Caco-2 (cell line): Measurements from ENCODE around the gene USP40. TPM values are rescaled to one million over a fixed set of nuclear protein-coding genes. Genes with fewer than 3 reads are reported as not detected.

Experiments
- BruUV-seq: library from RNA; stranded (reverse); fragments of 400-500 nt; replicated peaks from 2 replicates; lab custom pipeline; 2021; lab: Mats Ljungman, UMichigan
- CTCF ChIA-PET: fragments of 300-600 bp; sonication (Branson Sonifier 250); formaldehyde crosslinking; loops from one replicate; lab custom pipeline; 2022; ENCODE audit warnings: antibody characterized with exemption; lab: Charles Lee
- POLR2A ChIA-PET: fragments of 300-600 bp; sonication (Branson Sonifier 250); formaldehyde crosslinking; loops from one replicate; lab custom pipeline; 2022; ENCODE audit warnings: antibody characterized with exemption; lab: Charles Lee
- DNase-seq, 2 experiments: peaks; one replicate each; pipeline versions ENCODE4 v3.0.0 to v3.0.0-alpha.2; 2020 to 2022
- H3K27me3 ChIP-seq: replicated peaks from 2 replicates; pipeline ENCODE4 v1.6.0; 2011; ENCODE audit warnings: low read length; ENCODE audit not compliant: control insufficient read depth, insufficient read depth
- H3K36me3 ChIP-seq: 2 replicates; pipeline ENCODE4 v1.5.1; 2011; ENCODE audit warnings: low read length; ENCODE audit not compliant: control insufficient read depth, insufficient read depth
- H3K4me1 ChIP-seq: fragments of 250-450 bp; sonication (Bioruptor Pico); 2 replicates; pipeline ENCODE4 v1.5.1; 2020; ENCODE audit warnings: mild to moderate bottlenecking
- H3K4me3 ChIP-seq: 2 replicates; pipeline ENCODE4 v1.5.1; 2011; ENCODE audit warnings: low read depth, mild to moderate bottlenecking, control low read depth, low read length
- H3K9me3 ChIP-seq: fragments of 250-450 bp; sonication (Bioruptor Pico); 2 replicates; pipeline ENCODE4 v1.5.1; 2020; ENCODE audit warnings: mild to moderate bottlenecking, moderate library complexity
- H3K27ac Mint-ChIP-seq: one replicate; pipeline ENCODE4 v1.8.0; 2022; ENCODE audit warnings: mixed read lengths; ENCODE audit not compliant: unreplicated experiment
- H3K27me3 Mint-ChIP-seq: one replicate; pipeline ENCODE4 v1.8.0; 2022; ENCODE audit warnings: mixed read lengths; ENCODE audit not compliant: insufficient read depth, unreplicated experiment
- H3K36me3 Mint-ChIP-seq: one replicate; pipeline ENCODE4 v1.8.0; 2022; ENCODE audit warnings: mild to moderate bottlenecking, mixed read lengths; ENCODE audit not compliant: insufficient read depth, unreplicated experiment
- H3K4me1 Mint-ChIP-seq: one replicate; pipeline ENCODE4 v1.8.0; 2022; ENCODE audit warnings: low read depth, mixed read lengths; ENCODE audit not compliant: unreplicated experiment
- H3K4me3 Mint-ChIP-seq: one replicate; pipeline ENCODE4 v1.8.0; 2022; ENCODE audit warnings: mild to moderate bottlenecking, moderate library complexity, mixed read lengths; ENCODE audit not compliant: unreplicated experiment
- H3K9me3 Mint-ChIP-seq: one replicate; pipeline ENCODE4 v1.8.0; 2022; ENCODE audit warnings: mixed read lengths; ENCODE audit not compliant: unreplicated experiment
- intact Hi-C: fragments of 100-400 bp; cut with micrococcal nuclease; formaldehyde crosslinking; loops from one replicate; pipeline ENCODE4 v1.10.0; 2022; ENCODE audit not compliant: unreplicated experiment
- total RNA-seq: library from RNA; stranded (reverse); gene quantifications from 2 replicates; pipeline ENCODE4 v1.2.3, GENCODE V29; 2022
- TF ChIP-seq, protein P1 (sequence below), 2 experiments: fragments of 200-600 bp in 1 of 2; IDR thresholded peaks; 1 replicate in 1 of 2; 2 replicates in 1 of 2; pipeline versions ENCODE4 v1.5.1 to v1.8.0; 2011 to 2022; ENCODE audit warnings: antibody characterized with exemption in 1 of 2, control low read depth in 1 of 2, inconsistent platforms in 1 of 2, low read depth in 1 of 2, low read length in 1 of 2, mild to moderate bottlenecking in 1 of 2, moderate library complexity in 1 of 2; ENCODE audit not compliant: insufficient read depth in 1 of 2, severe bottlenecking in 1 of 2, unreplicated experiment in 1 of 2

USP40 gene
- total RNA-seq, 1 experiment from 2014 or later = 27.8 TPM

DNA sequence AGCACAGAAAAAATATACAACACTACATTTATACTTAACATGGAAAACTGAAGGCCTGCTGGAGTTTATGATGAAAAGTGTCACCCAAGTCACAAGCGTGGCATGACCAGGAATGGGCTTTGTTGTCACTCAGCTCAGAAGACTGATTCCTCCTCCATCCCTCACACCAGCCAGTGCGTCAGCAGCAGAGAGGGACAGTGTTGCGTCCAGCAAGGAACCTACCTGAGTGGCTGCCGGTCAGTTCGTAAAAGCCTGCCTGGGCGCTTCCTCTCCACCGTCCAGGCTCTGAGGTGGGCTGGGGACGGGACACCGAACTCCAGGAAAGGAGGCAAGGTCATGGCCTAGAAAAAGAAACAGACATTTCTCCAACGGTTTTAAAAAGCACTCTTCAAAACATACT is 77.4 kb downstream of the USP40 start:
- no TSS peak for BruUV-seq
- peaks cover 34% of the 10 kb centered on the region for H3K36me3 Mint-ChIP-seq
- no peak overlapping the region for H3K4me3 ChIP-seq
- H3K4me1 ChIP-seq = peaks cover 38% of the 10 kb centered on the region
- H3K9me3 ChIP-seq = no peaks in the 10 kb centered on the region
- no peak overlapping the region for H3K27ac Mint-ChIP-seq
- TF ChIP-seq, protein P1, sequence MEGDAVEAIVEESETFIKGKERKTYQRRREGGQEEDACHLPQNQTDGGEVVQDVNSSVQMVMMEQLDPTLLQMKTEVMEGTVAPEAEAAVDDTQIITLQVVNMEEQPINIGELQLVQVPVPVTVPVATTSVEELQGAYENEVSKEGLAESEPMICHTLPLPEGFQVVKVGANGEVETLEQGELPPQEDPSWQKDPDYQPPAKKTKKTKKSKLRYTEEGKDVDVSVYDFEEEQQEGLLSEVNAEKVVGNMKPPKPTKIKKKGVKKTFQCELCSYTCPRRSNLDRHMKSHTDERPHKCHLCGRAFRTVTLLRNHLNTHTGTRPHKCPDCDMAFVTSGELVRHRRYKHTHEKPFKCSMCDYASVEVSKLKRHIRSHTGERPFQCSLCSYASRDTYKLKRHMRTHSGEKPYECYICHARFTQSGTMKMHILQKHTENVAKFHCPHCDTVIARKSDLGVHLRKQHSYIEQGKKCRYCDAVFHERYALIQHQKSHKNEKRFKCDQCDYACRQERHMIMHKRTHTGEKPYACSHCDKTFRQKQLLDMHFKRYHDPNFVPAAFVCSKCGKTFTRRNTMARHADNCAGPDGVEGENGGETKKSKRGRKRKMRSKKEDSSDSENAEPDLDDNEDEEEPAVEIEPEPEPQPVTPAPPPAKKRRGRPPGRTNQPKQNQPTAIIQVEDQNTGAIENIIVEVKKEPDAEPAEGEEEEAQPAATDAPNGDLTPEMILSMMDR (IDR thresholded peaks at IDR 0.05; ENCODE audit: insufficient read depth in 1 of 2, low read depth in 1 of 2, low read length in 1 of 2, severe bottlenecking in 1 of 2, unreplicated experiment in 1 of 2) = no peak
- H3K27me3 Mint-ChIP-seq = no peaks in the 10 kb centered on the region
- DNase-seq = no peak
- ChIA-PET POLR2A (no interaction called here), CTCF (no interaction called here)
- peaks cover 18% of the 10 kb centered on the region for H3K4me1 Mint-ChIP-seq
- H3K36me3 ChIP-seq = no peaks in the 10 kb centered on the region
- no peaks in the 10 kb centered on the region for H3K9me3 Mint-ChIP-seq
- H3K27me3 ChIP-seq = no peaks in the 10 kb centered on the region
- intact Hi-C loops = no loop called here
- no peak overlapping the region for H3K4me3 Mint-ChIP-seq

DNA sequence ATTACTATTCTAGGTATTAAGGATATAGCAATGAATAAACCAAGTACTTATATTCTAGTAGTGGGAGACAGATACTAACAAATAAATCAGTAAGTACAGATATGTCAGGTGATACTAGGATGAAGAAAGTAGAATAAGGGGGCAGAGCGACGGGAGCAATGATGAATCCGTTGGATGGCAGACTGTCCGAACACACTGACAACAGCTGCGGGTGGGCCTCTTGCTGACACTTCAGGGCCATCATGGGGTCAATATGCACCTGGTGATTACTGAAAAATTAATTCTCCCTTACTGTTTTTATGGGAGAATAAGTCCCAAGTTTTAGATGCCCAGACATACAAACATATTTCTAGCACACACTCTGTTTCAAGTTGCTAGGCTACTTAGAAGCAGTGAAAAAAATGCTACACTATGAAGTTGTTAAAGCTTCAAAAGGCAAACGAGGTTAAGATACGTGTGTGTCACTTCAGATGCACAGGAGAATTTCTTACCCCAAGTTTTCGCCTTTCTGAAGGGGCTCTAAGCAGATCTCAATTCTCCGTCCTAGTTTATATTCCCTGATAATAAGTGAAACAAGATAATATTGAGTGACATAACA is 78.7 kb downstream of the USP40 start:
- ChIA-PET CTCF (no interaction called here), POLR2A (no interaction called here)
- Histone ChIP-seq H3K4me3 (no peak overlapping the region), H3K36me3 (no peaks in the 10 kb centered on the region), H3K4me1 (peaks cover 38% of the 10 kb centered on the region), H3K9me3 (no peaks in the 10 kb centered on the region), H3K27me3 (no peaks in the 10 kb centered on the region)
- peaks cover 32% of the 10 kb centered on the region for H3K36me3 Mint-ChIP-seq
- no TSS peak for BruUV-seq
- TF ChIP-seq, protein P1 (IDR thresholded peaks at IDR 0.05; ENCODE audit: insufficient read depth in 1 of 2, low read depth in 1 of 2, low read length in 1 of 2, severe bottlenecking in 1 of 2, unreplicated experiment in 1 of 2) = no peak
- no peaks in the 10 kb centered on the region for H3K27me3 Mint-ChIP-seq
- DNase-seq = no peak
- intact Hi-C loops = no loop called here
- no peak overlapping the region for H3K4me3 Mint-ChIP-seq
- no peak overlapping the region for H3K27ac Mint-ChIP-seq
- no peaks in the 10 kb centered on the region for H3K9me3 Mint-ChIP-seq
- peaks cover 18% of the 10 kb centered on the region for H3K4me1 Mint-ChIP-seq

DNA sequence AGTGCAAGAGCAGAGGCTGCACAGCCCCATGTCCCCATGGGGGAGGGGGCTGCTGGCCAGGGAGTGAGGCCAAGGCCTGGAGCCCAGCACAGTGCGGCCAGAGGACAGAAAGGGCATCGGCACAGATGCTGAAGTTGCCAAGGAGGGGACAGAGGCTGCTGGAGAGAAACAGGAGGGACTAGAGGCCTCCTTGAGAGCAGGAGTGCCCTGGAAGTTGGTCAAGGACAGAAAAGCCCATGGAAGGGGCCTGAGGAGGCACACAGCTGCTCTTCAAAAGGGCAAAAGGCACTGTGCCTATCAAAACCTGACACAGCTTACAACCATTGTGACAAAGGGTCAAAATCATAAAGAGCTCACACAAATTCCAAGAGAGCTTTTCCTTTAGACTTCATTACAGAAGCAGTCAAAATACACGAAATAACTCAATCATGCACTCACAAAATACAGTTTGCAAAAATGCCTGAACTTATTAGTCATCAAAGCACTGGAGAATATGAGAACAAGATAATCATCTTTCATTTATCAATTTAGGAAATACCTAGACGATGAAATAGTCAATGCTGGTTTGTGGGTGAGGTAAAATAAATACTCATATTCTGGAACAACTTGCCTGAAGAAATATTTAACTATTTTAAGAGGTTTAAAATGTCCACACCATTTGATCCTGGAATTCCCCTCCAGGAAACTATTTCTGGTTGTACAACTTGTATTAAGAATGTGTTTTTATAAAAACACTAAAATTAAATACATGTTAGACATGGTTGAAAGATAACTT is 79.6 kb downstream of the USP40 start:
- Mint-ChIP-seq H3K27me3 (no peaks in the 10 kb centered on the region), H3K4me1 (peaks cover 18% of the 10 kb centered on the region), H3K4me3 (peak overlapping the region; percentile 21), H3K27ac (peak overlapping the region; percentile 54), H3K9me3 (no peaks in the 10 kb centered on the region), H3K36me3 (peaks cover 29% of the 10 kb centered on the region)
- no peaks in the 10 kb centered on the region for H3K27me3 ChIP-seq
- peaks cover 38% of the 10 kb centered on the region for H3K4me1 ChIP-seq
- POLR2A ChIA-PET = no interaction called here
- no peak overlapping the region for H3K4me3 ChIP-seq
- H3K36me3 ChIP-seq = no peaks in the 10 kb centered on the region
- CTCF ChIA-PET = interaction anchor here (0.7 to 1.0 kb wide), 2 partner anchors 38 to 346 kb away, joined by 3 to 5 read pairs; no protein-coding TSS in a partner anchor
- DNase-seq = peak in 1 of 2 experiments; percentile 31
- intact Hi-C loops = no loop called here
- TF ChIP-seq, protein P1 (IDR thresholded peaks at IDR 0.05; ENCODE audit: insufficient read depth in 1 of 2, low read depth in 1 of 2, low read length in 1 of 2, severe bottlenecking in 1 of 2, unreplicated experiment in 1 of 2) = no peak
- no peaks in the 10 kb centered on the region for H3K9me3 ChIP-seq
- BruUV-seq = no TSS peak
